Measurements from ENCODE around the gene TAF3.

Gene TAF3

GRCh38 chr10:7980196-7980595 lies 161.9 kb downstream of the TAF3 start (continued):
- TF ChIP-seq PRDM6 (tag by site-specific recombination; IDR thresholded peaks at IDR 0.05) (no peak), ZSCAN5A (tag by site-specific recombination; IDR thresholded peaks at IDR 0.05) (no peak)

GRCh38 chr10:7982727-7983126 lies 164.4 kb downstream of the TAF3 start:
- Histone ChIP-seq H3K36me3 (ENCODE audit: control insufficient read depth in 2 of 2, insufficient read depth in 1 of 2, low read length in 2 of 2) (peaks cover 0 to 7% of the 10 kb centered on the region in 2 experiments), H3K9me3 (ENCODE audit: control insufficient read depth, insufficient read depth, low read depth, low read length) (no peaks in the 10 kb centered on the region), H3K4me1 (ENCODE audit: control insufficient read depth, insufficient read depth, low read length) (peaks cover 3% of the 10 kb centered on the region; the same call in 1 of the 2 replicates), H3K4me3 (ENCODE audit: low read depth, low read length) (no peak overlapping the region), H3K27ac (ENCODE audit: extremely low read depth, low read depth, low read length) (no peak overlapping the region)
- TF ChIP-seq ZNF19 (tag by site-specific recombination; IDR thresholded peaks at IDR 0.05; ENCODE audit: low read depth) (no peak), GLI2 (tag by site-specific recombination; IDR thresholded peaks at IDR 0.05; ENCODE audit: borderline replicate concordance, low read depth) (no peak), ZNF626 (tag by site-specific recombination; IDR thresholded peaks at IDR 0.05) (no peak), OSR2 (tag by site-specific recombination; IDR thresholded peaks at IDR 0.05) (no peak), KLF7 (tag by site-specific recombination; IDR thresholded peaks at IDR 0.05; ENCODE audit: borderline replicate concordance) (no peak), FEZF1 (tag by site-specific recombination; IDR thresholded peaks at IDR 0.05) (peak; percentile 52; the same call in 1 of the 2 replicates), PRDM10 (tag by site-specific recombination; IDR thresholded peaks at IDR 0.05) (no peak), ZBTB8A (tag by site-specific recombination; IDR thresholded peaks at IDR 0.05) (no peak), ZNF677 (tag by site-specific recombination; IDR thresholded peaks at IDR 0.05) (0 out of 2 replicates have a peak, but pooled peaks have one; percentile 11), SP7 (tag by site-specific recombination; IDR thresholded peaks at IDR 0.05) (no peak), ZNF2 (tag by site-specific recombination; IDR thresholded peaks at IDR 0.05) (no peak), PRDM1 (tag by site-specific recombination; IDR thresholded peaks at IDR 0.05) (0 out of 2 replicates have a peak, but pooled peaks have one; percentile 9), HOXA7 (CRISPR knock-in tag; IDR thresholded peaks at IDR 0.05; ENCODE audit: borderline replicate concordance) (no peak), ZNF76 (tag by site-specific recombination; IDR thresholded peaks at IDR 0.05; ENCODE audit: borderline replicate concordance, low read depth) (no peak), ZBTB1 (tag by site-specific recombination; IDR thresholded peaks at IDR 0.05) (no peak), ZSCAN18 (tag by site-specific recombination; IDR thresholded peaks at IDR 0.05) (no peak), GLI4 (tag by site-specific recombination; IDR thresholded peaks at IDR 0.05) (no peak), PRDM6 (tag by site-specific recombination; IDR thresholded peaks at IDR 0.05) (0 out of 2 replicates have a peak, but pooled peaks have one; percentile 25), BCL11B (tag by site-specific recombination; IDR thresholded peaks at IDR 0.05; ENCODE audit: low read depth) (no peak)
- POLR2A ChIA-PET = no interaction called here
- CTCF ChIA-PET = no interaction called here

Data from HEK293 (cell line).